Measurements from ENCODE around the gene APOBEC3H. TPM values are rescaled to one million over a fixed set of nuclear protein-coding genes. Genes with fewer than 3 reads are reported as not detected.

APOBEC3H gene
- total and polyA plus RNA-seq, 2 donors from 2014 or later: 0.79 TPM; not detected in 1

GRCh38 chr22:39130152-39130704 lies 33.2 kb downstream of the APOBEC3H start:
- Histone ChIP-seq H3K27ac (ENCODE audit: low read depth in 2 of 2, low read length in 2 of 2) (no peak overlapping the region), H3K4me1 (ENCODE audit: control insufficient read depth in 2 of 3, insufficient read depth in 2 of 3, low read depth in 1 of 3, low read length in 3 of 3) (peaks cover 0 to 4% (median 0%) of the 10 kb centered on the region in 3 donors), H3K9me3 (ENCODE audit: control insufficient read depth in 2 of 3, insufficient read depth in 1 of 3, low read length in 3 of 3) (no peaks in the 10 kb centered on the region), H3K9ac (ENCODE audit: low read length in 3 of 3) (no peak overlapping the region), H3K36me3 (ENCODE audit: control insufficient read depth in 2 of 3, insufficient read depth in 3 of 3, low read length in 3 of 3) (peaks cover 0 to 8% (median 4%) of the 10 kb centered on the region in 3 donors), H3K27me3 (ENCODE audit: control insufficient read depth, insufficient read depth, low read length) (no peaks in the 10 kb centered on the region), H3K4me3 (ENCODE audit: low read length in 3 of 3) (no peak overlapping the region)
- DNase-seq (peak in 1 of 5 donors; percentile 30), FAIRE-seq (no peak)
- intact Hi-C loops (cut with DNase I): no loop called here
- TF ChIP-seq CTCF (IDR thresholded peaks at IDR 0.05; ENCODE audit: borderline replicate concordance, extremely low read depth, insufficient read depth): no peak

- H3K4me3 ChIP-seq (ENCODE audit: low read length in 3 of 3): no peak overlapping the region
- FAIRE-seq (no peak), DNase-seq (peak in 4 of 5 donors; percentile 43 to 78 (median 59))
- no peaks in the 10 kb centered on the region for H3K9me3 ChIP-seq (ENCODE audit: control insufficient read depth in 2 of 3, insufficient read depth in 1 of 3, low read length in 3 of 3)
- no peaks in the 10 kb centered on the region for H3K27me3 ChIP-seq (ENCODE audit: control insufficient read depth, insufficient read depth, low read length)
- no peak overlapping the region for H3K9ac ChIP-seq (ENCODE audit: low read length in 3 of 3)
- H3K36me3 ChIP-seq (ENCODE audit: control insufficient read depth in 2 of 3, insufficient read depth in 3 of 3, low read length in 3 of 3): peaks cover 0 to 8% (median 4%) of the 10 kb centered on the region in 3 donors
- H3K4me1 ChIP-seq (ENCODE audit: control insufficient read depth in 2 of 3, insufficient read depth in 2 of 3, low read depth in 1 of 3, low read length in 3 of 3): peaks cover 0 to 4% (median 0%) of the 10 kb centered on the region in 3 donors
- TF ChIP-seq CTCF (IDR thresholded peaks at IDR 0.05; ENCODE audit: borderline replicate concordance, extremely low read depth, insufficient read depth): no peak
- intact Hi-C loops (cut with DNase I): no loop called here
- H3K27ac ChIP-seq (ENCODE audit: low read depth in 2 of 2, low read length in 2 of 2): no peak overlapping the region
Measured at GRCh38 chr22:39130892-39131855, 34.1 kb downstream of the APOBEC3H start.

- no peak overlapping the region for H3K9ac ChIP-seq (ENCODE audit: low read length in 3 of 3)
- no peak overlapping the region for H3K4me3 ChIP-seq (ENCODE audit: low read length in 3 of 3)
- H3K4me1 ChIP-seq (ENCODE audit: control insufficient read depth in 2 of 3, insufficient read depth in 2 of 3, low read depth in 1 of 3, low read length in 3 of 3): peaks cover 0 to 4% (median 0%) of the 10 kb centered on the region in 3 donors
- no peaks in the 10 kb centered on the region for H3K9me3 ChIP-seq (ENCODE audit: control insufficient read depth in 2 of 3, insufficient read depth in 1 of 3, low read length in 3 of 3)
- peaks cover 0 to 8% (median 4%) of the 10 kb centered on the region in 3 donors for H3K36me3 ChIP-seq (ENCODE audit: control insufficient read depth in 2 of 3, insufficient read depth in 3 of 3, low read length in 3 of 3)
- TF ChIP-seq CTCF (IDR thresholded peaks at IDR 0.05; ENCODE audit: borderline replicate concordance, extremely low read depth, insufficient read depth): no peak
- no peaks in the 10 kb centered on the region for H3K27me3 ChIP-seq (ENCODE audit: control insufficient read depth, insufficient read depth, low read length)
- no peak overlapping the region for H3K27ac ChIP-seq (ENCODE audit: low read depth in 2 of 2, low read length in 2 of 2)
- FAIRE-seq (no peak), DNase-seq (no peak)
- intact Hi-C loops (cut with DNase I): no loop called here
Measured at GRCh38 chr22:39132281-39132680, 35.2 kb downstream of the APOBEC3H start.
